Stimulated activated CD8-positive, alpha-beta memory T cell treated with anti-CD3 and anti-CD28 coated beads, Interleukin-7, amount 100 ng/mL, for 4 hours (primary cell): ENCODE results near the gene ETS2.
"Not testable (repeated sequence)": the region's sequence is repeated elsewhere in the genome, so short reads cannot be mapped to it uniquely, and the experiment has no call there.

ENCODE experiments used
- DNase-seq, 2 donors: peaks; one replicate each; pipeline ENCODE4 v3.0.0-alpha.2; 2020; ENCODE audit warnings: low read depth in 2 of 2

ETS2 gene

GRCh38 chr21:38837806-38838461 lies 32.2 kb downstream of the ETS2 start:
- DNase-seq, result no peak

- no peak for DNase-seq
Measured at GRCh38 chr21:38838598-38839327, 33.0 kb downstream of the ETS2 start.

GRCh38 chr21:38839328-38840286 lies 33.9 kb downstream of the ETS2 start:
- no peak for DNase-seq

GRCh38 chr21:38840456-38841300 lies 34.9 kb downstream of the ETS2 start:
- DNase-seq, result no peak

- DNase-seq, result no peak
Measured at GRCh38 chr21:38841472-38841871, 35.7 kb downstream of the ETS2 start.

GRCh38 chr21:38842079-38842478 lies 36.4 kb downstream of the ETS2 start:
- DNase-seq, result no peak

GRCh38 chr21:38843379-38843778 lies 37.6 kb downstream of the ETS2 start:
- DNase-seq, result no peak

- no peak for DNase-seq
Measured at GRCh38 chr21:38843806-38844503, 38.2 kb downstream of the ETS2 start.

GRCh38 chr21:38845374-38845773 lies 39.6 kb downstream of the ETS2 start:
- DNase-seq, result not testable (repeated sequence)

- DNase-seq, result no peak
Measured at GRCh38 chr21:38847556-38847955, 41.8 kb downstream of the ETS2 start.

- DNase-seq, result no peak
Measured at GRCh38 chr21:38848187-38848609, 42.5 kb downstream of the ETS2 start.

- no peak for DNase-seq
Measured at GRCh38 chr21:38849776-38850175, 44.0 kb downstream of the ETS2 start.

GRCh38 chr21:38850277-38850951 lies 44.7 kb downstream of the ETS2 start:
- no peak for DNase-seq

GRCh38 chr21:38851101-38851500 lies 45.4 kb downstream of the ETS2 start:
- DNase-seq, result no peak

- DNase-seq, result no peak
Measured at GRCh38 chr21:38852278-38852677, 46.5 kb downstream of the ETS2 start.

- DNase-seq, result no peak
Measured at GRCh38 chr21:38852708-38853107, 47.0 kb downstream of the ETS2 start.

- DNase-seq, result no peak
Measured at GRCh38 chr21:38853421-38853919, 47.7 kb downstream of the ETS2 start.

GRCh38 chr21:38857152-38857825 lies 51.6 kb downstream of the ETS2 start:
- DNase-seq, result no peak

GRCh38 chr21:38858026-38858811 lies 52.5 kb downstream of the ETS2 start:
- no peak for DNase-seq
